NCI-H1105 treated with DMSO at 0.1 percent for 48 hours (cell line): ENCODE measurements around the gene NCBP3.
"Not testable (repeated sequence)": the region's sequence is repeated elsewhere in the genome, so short reads cannot be mapped to it uniquely, and the experiment has no call there.

Experiments used
- DNase-seq: peaks from one replicate; lab custom pipeline; 2025; lab: John Stamatoyannopoulos, UW

The NCBP3 gene

DNA sequence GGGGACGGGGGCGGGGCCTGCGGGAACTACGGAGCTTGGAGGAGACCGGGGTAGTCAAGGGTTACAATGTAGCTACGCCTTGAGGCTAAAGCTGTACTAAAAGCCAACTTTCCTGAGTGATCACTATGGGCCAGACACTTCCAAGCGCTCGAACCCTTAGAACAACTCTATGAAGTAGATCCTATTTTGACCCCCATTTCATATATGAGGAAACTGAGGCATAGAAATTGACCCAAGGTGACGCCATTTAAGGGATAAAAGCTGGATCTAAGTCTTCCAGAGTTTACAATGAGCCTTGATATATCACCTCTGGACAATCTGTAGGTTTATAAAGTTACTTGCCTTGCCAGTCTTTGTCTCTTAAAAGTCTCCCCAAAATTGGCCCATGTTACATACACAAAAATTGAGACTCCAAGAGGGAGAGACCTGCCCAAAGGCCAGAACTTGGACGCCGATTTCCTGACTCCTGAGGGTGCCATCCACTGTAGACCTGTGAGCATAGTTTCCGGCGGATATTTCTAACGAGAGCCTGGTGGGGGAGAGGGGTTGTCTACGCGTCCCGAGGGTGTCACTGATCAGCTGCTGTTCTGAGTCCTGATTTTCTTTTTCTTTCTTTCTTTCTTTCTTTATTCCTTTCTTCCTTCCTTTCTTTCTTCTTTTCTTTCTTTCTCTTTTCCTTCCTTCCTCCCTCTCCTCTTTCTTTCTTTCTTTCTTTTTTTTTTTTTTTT is 555 bp upstream of the NCBP3 start:
- DNase-seq: no peak

DNA sequence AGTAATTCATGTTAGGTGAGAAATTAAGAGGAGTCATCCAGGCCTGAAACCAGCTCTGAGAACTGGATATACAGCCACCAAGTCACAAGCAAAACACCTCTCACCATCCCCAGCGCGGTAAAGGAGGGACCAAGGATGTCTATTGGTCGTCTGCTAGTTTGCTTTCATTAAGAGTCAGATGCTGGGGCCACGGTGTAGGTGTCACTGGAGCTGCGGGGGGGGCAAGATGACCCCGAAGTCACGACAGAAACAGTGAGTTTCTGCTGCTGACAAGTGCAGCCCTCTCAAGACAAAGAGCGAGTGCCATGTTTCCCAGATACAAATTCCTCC is 790 bp downstream of the NCBP3 start:
- peak; percentile 56 for DNase-seq

DNA sequence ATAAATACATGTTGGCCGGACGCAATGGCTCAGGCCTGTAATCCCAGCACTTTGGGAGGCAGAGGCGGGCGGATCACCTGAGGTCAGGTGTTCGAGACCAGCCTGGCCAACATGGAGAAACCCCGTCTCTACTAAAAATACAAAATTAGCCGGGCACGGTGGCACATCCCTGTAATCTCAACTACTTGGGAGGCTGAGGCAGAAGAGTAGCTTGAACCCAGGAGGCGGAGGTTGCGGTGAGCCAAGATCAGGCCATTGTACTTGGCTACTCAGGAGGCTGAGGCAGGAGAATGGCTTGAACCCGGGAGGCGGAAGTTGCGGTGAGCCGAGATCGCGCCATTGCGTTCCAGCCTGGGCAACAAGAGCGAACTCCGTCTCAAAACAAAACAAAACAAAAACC is 1.5 kb downstream of the NCBP3 start:
- not testable (repeated sequence) for DNase-seq

DNA sequence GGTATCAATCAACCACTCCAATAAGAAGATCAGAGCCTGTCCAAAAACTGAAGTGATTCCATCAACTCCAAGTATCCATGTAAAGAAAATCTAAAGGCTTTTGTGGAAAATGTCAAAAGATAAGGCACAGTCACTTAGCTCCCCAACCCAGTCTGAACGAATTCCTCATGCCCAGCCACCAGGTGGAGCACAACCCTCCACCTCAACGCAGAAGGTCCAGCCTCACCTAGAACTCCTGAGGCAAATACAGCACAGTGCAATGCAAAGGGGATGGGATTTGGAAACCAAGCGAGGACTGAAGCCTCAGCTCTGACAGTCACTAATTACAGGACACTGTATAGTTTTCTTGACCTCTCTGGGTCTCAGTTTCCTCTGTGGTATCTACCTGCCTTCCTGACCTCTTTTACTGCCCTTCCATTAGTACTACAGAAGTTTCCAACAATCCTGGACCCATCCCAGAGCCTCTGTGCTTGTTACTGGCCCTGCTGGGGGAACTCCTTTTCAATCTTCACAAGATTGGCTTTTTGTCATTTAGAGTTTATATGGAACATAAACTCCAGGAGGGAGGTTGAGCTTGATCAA is 2.0 kb downstream of the NCBP3 start:
- peak; percentile 35 for DNase-seq

DNA sequence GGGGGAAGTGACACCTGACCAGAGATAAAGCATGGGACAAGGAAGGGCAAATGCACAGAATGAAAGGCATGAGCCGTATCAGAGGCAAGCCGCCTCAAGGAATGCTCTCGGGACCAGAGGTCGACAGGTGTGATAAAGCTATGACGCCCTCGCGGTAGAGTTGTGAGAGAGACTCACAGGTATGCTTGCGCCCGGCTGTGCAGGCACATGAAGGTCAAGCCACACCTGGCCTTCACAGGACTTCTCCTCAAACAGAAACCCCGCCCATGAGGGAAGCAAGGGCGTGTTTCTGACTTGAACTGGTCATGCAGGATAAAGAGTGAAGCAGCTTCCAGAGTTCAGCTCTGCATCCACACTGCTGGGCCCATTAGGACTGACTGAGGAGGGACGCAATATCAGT is 7.8 kb downstream of the NCBP3 start:
- DNase-seq: peak; percentile 1

DNA sequence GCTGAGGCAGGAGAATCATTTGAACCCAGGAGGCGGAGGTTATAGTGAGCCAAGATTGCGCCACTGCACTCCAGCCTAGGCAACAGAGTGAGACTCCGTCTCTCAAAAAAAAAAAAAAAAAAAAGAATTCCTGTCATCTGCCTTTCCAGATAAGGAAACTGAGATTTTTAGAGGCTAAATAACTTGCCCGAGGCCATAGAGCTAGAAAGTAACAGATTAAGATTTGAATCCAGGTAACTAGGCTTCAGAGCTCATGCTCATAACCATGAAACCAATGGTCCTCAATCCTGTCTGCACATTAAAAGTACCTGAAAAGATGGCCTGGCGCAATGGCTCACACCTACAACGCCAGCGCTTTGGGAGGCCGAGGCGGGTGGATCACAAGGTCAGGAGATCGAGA is 9.5 kb downstream of the NCBP3 start:
- DNase-seq: no peak

DNA sequence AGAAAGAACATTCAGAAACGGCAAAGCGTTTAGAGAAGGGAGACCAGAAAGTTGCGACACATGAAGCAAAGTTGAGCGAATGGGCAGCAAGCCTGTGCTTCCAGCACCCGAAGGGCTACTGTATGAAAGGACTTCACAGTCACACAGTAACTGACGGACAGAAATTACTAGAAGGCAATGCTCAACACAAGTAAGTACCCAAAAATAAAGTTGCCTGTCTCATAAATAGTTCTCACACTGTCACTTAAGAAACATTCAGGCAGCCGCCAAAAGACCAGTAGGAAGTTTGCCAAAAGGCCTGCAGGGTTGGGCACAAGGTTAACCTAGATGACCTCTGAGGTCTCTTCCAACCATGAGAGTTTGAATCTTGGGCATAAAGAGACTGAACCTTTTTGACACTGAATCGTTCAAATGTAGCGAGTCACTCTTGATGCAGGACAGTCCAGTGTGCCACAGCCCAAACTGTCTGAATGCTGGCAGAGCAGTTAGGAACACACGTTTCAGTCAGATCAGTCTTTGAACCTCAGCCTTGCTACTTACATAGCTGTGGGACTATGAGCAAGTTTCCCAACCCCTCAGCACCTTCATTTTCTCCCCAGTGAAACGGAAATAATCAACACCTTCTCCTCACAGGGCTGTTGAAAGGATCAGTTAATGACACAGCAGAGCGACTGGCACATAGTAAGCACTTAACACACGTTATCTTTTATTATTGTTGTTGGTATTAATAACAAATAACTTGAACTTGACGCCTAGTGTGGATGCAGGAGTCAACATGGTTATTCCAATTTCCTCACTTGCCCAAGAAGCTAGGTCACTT is 10.4 kb downstream of the NCBP3 start:
- DNase-seq: no peak

DNA sequence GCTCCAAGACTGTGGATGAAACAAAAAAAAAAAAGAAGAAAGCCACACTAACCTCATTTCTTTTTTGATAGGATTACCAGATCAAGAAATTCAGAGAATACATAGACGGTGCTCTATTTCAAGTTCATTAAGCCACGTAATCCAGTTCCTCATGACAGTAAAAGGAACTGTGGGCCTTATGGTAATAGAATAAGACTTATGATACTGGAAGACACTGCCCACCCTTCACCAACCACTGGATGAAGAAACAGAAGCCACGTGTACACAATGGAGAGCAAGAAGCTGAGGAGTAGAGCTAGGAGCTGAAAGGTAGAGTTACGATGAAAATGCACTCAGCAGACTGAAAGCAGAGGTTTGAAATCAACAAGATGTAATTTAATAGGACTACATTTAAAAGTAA is 11.2 kb downstream of the NCBP3 start:
- DNase-seq: no peak

DNA sequence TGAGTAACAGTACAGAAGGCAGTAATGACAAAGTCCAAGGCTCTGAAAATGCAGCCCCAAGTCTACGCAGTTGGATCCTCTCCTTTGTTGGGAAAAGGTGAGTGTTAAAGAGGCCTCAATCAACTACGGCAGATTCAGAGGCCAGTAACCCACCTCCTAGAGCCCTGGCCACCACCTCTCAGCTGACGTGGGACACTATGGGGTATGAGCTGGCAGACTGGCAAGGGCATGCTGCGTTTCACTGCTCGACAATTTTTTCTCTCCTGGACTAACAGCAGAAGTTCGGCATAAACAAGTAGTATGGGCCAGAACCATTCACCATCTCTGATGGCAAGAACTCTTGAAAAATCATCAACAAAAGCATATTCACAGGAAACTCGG is 17.2 kb downstream of the NCBP3 start:
- no peak for DNase-seq

DNA sequence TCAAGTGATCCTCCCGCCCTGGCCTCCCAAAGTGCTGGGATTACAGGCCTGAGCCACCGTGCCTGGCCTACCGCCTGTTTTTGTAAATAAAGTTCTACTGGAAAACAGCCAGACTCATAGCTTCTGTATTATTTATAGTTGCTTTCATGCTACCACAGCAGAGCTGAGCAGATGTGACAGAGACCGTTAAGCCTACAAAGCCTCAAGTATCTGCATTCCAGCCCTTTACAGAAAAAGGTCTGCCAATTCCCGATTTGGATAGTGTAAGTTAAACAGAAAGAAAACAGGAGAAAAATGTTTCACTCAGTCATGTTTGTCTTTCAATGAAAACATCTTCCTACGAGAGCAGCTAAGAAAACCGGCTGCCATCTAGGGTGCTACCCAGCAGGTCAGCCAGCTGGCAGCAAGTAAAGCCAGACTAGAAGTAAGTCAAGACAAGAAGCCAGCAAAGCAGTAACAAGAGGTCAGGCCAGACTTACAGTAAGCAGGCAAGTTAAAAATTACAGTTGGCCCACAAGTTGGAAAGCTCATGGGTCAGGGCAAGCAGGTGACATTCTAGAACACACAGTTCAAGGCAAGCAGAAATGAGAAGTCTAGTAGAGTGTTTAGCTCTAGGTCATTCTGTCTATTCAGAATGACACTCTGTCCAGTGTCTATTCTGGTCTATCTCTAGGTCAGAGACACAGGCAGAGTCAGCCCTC is 17.7 kb downstream of the NCBP3 start:
- peak; percentile 41 for DNase-seq

DNA sequence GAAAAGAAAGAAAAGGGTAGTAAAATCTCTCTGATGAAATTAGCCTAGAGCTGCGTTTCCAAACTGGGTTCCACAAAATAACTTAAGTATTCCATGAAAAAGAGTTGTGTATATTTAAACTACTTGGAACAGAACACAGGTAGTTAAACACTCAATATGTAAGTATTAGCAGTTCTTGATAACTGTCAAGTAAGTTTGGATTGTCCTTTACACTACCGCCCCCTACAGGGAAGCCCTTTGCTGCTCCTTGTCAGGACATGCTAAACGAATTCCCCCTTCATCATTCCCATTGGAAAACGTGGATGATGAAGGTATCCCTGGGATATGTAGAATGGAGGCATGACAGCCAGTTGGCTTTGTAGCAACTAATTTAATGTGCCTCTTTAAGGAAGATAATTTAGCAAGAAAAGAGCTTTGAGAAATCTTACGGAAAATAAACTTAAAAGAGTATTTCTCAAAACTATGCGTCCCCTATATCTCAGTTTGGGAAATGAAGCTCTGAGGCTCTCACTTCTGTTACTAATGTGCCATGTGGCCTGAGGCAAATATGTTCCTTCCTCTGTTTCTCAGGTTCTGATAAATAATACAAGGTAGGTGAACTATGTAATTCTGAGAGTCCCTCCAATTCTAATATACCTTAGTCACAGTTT is 18.8 kb downstream of the NCBP3 start:
- peak; percentile 8 for DNase-seq

DNA sequence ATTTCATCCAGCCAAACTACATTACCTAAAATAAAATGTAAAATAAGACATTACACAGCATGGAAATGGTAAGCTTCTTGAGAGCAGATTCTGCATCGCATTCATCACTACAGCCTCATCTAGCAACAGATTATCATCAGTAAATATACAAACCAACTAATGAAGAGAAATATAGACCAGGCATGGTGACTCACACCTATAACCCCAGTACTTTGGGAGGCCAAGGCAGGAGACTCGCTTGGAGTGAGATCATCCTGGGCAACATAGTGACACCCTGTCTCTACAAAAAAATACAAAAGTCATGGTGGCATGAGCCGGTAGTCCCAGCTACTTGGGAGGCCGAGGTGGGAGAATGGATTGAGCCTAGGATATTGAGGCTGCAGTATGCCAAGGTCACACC is 19.9 kb downstream of the NCBP3 start:
- no peak for DNase-seq

DNA sequence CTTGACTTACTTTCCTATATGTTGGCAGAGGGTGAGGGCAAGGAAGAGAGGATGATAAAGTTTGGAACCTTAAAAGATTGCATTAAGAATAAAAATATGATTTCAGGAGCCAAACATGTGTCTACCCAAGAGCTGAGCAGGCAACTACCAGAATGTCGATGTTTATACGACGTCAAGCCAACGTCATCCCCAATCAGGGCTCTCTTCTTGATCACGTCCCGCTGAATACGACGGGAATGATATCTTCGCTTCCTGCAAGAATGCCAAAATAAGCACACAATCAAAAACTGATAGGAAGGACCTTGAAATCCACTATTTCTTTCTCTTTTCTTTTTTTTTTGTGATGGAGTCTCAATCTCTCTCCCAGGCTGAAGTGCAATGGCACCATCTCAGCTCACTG is 24.9 kb downstream of the NCBP3 start:
- no peak for DNase-seq

DNA sequence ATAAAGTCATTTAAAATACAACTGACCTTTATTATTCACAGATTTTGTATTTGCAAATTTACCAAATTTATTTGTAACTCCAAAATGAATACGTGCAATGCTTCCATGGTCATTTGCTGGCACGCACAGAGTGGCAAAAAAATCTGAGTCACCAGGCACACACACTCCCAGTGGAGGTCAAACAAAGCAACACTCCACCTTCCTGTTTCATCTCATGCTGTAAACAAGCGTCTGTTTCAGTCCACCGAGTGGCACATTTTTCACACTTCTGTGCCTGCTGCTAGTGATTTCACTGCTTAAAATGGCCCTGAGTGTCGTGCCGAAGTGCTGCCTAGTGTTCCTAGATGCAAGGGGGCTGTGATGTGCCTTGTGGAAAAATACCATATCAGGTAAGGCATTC is 27.3 kb downstream of the NCBP3 start:
- DNase-seq: no peak

DNA sequence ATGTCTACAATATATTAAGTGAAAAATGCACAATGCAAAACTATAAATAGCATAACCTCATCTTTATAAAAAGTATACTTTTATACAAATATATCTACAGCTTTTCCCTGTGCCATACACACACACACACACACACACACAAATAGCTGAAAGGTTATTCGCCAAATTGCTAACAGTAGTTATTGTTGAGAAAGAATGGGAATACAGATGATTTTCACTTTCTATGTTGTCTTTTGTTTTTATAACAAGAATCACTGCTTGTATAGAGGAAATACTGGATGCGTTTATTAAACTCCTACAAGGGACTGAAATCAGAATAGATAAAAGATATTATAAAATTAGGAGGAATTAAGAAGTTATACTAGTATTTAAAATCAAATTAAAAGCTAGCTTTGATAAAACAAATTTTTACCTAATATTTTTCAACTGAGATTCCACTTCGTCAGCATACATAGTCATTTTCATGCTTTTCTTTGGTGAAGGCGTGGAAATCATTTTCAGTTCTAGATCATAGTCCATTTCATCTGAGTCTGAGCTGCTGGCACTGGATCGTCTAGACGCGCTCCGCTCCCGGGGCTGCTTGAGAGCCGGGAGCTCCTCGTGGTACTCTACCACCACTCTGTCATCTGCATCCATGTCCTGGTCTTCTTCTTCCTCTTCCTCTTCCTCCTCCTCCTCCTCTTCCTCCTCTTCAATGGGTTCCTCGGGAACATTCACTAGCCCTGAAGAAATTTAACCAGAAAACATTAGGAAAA is 28.0 kb downstream of the NCBP3 start:
- DNase-seq: no peak

DNA sequence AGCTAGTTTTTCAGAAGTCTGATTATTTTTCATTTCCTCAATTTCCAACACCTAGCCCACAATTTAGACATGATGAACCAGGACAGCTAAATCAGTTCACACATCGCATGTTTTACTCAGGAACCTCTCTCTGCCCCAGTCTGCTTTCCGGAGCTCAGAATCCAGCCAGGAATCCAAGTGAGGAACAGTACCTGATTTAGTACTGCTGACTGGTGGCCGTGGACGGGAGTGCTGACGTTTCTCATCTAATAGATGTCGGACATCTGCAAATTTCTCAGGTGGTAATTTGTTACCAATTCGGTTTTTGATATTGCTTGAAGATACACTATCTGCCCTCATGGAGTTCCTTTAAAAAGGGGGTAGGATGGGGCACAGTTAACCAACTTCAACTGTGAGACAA is 30.1 kb downstream of the NCBP3 start:
- DNase-seq: no peak

DNA sequence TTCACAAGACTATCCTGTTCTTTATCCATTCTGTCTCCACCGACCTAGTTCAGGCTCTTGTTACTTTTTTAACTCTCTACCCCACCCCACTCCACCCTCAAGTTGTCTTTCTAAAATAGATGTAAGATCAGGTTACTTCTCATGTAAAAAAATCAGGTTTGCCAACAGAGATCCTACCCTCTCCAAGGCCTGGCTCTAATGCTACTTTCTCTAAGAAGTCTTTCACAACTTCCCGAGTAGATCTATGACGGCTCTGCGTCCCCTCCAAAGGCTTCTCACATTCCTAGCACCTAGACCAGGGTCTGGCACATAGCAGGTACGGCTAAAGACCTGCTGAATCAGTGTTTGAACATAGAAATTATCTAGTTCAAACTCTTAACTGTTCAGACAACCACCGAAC is 30.9 kb downstream of the NCBP3 start:
- DNase-seq: no peak

DNA sequence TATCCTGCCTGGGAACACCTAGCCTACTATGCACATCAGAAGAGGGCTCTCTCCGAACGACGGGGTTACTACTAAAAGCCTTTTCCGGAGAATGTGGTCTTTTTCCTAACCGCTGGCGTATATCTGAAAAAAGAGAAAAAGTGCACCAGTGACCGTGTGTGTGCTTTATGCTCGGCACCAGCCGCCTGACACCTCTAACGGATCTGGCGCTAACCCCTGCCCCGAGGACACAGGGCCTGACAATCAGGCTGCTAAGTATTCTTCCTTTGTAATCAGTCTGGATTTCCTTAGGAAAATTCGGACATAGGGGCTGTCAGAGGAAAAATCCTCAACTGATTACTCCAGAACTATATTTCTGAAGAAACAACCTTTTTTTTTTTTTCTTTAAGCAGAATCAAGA is 31.7 kb downstream of the NCBP3 start:
- DNase-seq: no peak

DNA sequence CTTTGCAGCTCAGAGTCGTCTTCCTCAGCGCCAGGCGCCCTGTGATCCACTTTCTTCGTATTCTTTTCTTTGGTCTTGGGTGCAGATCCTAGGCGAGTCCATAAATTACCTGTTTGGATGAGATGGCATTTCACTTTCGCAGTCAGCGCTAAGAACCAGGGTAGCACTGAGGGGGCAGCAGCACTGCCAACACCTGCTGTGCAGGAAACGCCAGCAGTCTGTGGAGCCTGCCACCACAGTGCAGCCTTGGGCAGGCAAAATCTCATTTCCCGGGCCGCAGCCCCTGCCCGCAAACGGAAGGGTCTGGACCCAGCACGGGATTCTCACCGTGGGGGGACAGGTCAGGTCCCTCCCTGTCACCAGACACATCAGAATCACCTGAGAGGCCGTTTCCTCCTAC is 32.9 kb downstream of the NCBP3 start:
- no peak for DNase-seq

DNA sequence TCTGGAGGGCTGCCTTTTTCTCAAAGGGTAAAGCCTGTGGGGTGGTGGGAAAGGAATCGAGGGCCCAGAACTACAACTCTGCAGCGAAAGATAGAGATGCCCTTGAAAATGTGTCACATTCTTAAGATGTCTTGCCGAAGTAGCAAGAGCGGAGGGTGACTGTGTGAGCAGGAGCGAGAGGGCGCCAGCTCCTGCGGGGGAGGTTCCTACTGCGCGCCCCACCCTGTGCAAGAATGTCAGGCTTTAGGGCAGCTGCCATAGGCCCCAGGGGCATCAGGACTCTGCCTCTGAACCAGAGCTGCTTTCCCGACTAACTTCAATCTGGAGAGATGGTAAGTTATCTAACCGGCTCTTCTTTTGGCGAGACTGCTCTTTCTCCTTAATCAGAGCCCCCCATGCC is 33.3 kb downstream of the NCBP3 start:
- no peak for DNase-seq

DNA sequence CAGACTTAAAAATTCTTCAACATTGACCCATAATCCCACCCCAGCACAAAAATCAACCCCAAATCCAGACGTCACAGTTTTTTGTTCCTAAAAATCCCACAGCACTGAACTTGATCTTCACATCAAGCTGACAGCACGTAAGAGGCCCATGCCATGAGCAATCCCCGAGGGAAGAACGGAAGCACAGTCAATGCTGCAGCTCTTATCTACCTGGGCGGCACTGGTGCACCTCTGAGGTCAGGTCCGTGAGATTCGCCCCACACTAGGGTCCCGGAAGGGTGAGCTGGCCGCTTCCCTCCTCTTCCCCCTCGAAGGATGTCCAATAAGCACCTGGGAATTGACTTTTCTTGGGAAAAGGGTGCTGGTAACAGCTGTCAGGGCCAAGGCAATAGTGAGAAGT is 33.8 kb downstream of the NCBP3 start:
- no peak for DNase-seq

DNA sequence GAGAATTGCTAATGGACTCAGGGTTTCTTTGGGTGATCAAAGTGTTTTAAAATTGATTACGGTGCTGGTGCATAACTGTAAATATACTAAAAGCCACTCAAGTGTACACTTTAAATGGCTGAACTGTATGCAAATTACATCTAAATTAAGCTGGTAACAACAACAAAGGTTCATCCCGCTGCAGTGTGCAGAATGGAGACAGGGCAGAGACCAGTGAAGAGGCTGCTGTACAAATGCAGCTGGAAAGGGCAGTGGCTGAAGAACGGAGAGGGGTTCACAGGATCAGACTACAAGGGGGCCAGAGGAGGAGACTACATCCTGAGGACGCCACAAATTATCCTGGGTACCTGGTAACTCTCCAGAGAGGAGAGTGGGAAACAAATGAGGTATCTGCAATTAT is 36.0 kb downstream of the NCBP3 start:
- no peak for DNase-seq
